Gastroesophageal sphincter (tissue), 4 donors: Measurements from ENCODE around the gene KCNK5. TPM values are rescaled to one million over a fixed set of nuclear protein-coding genes. Genes with fewer than 3 reads are reported as not detected.
A peak's percentile ranks its signal among the peaks of the same experiment; 100 is the strongest.

Experiments used
- ATAC-seq: fragments of 150-250 bp; one replicate; pipeline ENCODE4 v1.9.1; 2016; ENCODE audit warnings: mild to moderate bottlenecking, moderate library complexity
- H3K27ac ChIP-seq, 4 donors: fragments of 200-600 bp; sonication (generic) in 3 of 4; 1 replicate in 3 of 4; 2 replicates in 1 of 4; pipeline ENCODE4 v1.5.1; 2016 to 2019
- H3K27me3 ChIP-seq: fragments of 200-600 bp; sonication (generic); one replicate; pipeline ENCODE4 v1.5.1; 2019
- H3K36me3 ChIP-seq, 2 donors: fragments of 200-600 bp; sonication (generic); one replicate each; pipeline ENCODE4 v1.5.1; 2019; ENCODE audit warnings: control low read depth in 1 of 2
- H3K4me1 ChIP-seq, 3 donors: fragments of 200-600 bp; sonication (generic); 1 replicate in 2 of 3; 2 replicates in 1 of 3; pipeline ENCODE4 v1.5.1; 2016 to 2019; ENCODE audit warnings: control low read depth in 2 of 3
- H3K4me3 ChIP-seq, 2 donors: fragments of 200-600 bp; sonication (generic); one replicate each; pipeline ENCODE4 v1.5.1; 2019; ENCODE audit warnings: mild to moderate bottlenecking in 1 of 2, moderate library complexity in 1 of 2
- H3K9me3 ChIP-seq, 3 donors: fragments of 200-600 bp; sonication (generic); one replicate each; pipeline ENCODE4 v1.5.1; 2017 to 2019; ENCODE audit warnings: control low read depth in 2 of 3
- CTCF ChIP-seq, 4 experiments: fragments of 200-600 bp in 2 of 4; fragments of 450-650 bp in 2 of 4; sonication (generic) in 1 of 4; IDR thresholded peaks; one replicate each; pipeline ENCODE4 v1.5.1; 2017 to 2019; ENCODE audit warnings: antibody characterized with exemption in 4 of 4, mild to moderate bottlenecking in 2 of 4, moderate library complexity in 2 of 4
- EP300 ChIP-seq: sonication (generic); formaldehyde crosslinking; IDR thresholded peaks from one replicate; pipeline ENCODE4 v1.6.1; 2017; ENCODE audit warnings: antibody characterized with exemption, mild to moderate bottlenecking
- POLR2A ChIP-seq, 2 donors: fragments of 450-650 bp; IDR thresholded peaks; one replicate each; pipeline ENCODE4 v1.6.1; 2017; ENCODE audit warnings: antibody characterized with exemption in 2 of 2, mild to moderate bottlenecking in 2 of 2, moderate library complexity in 1 of 2
- POLR2AphosphoS5 ChIP-seq: sonication (generic); formaldehyde crosslinking; IDR thresholded peaks from one replicate; pipeline ENCODE4 v1.6.1; 2017; ENCODE audit warnings: antibody characterized with exemption
- WGBS, 2 donors: methylation state at CpG; one replicate each; pipeline ENCODE4 v1.1.5; 2018; ENCODE audit warnings: low coverage in 1 of 2; 5-methylcytosine and 5-hydroxymethylcytosine counted together
- total RNA-seq, 4 donors: library from RNA; depleted of rRNA; stranded (reverse); fragments of >200 nt; gene quantifications; one replicate each; pipeline ENCODE4 v1.1.0, GENCODE V29; 2016

Gene KCNK5
- total RNA-seq, 4 donors from 2014 or later = 7.3 to 11.5 (median 8.0) TPM

- H3K4me3 ChIP-seq = no peak overlapping the region
- peaks cover 0 to 21% (median 0%) of the 10 kb centered on the region in 3 donors for H3K4me1 ChIP-seq
- no peak for ATAC-seq
- no peaks in the 10 kb centered on the region for H3K36me3 ChIP-seq
- H3K9me3 ChIP-seq = no peaks in the 10 kb centered on the region
- H3K27ac ChIP-seq = no peak overlapping the region
- 20 to 71% methylated on average over 1 to 6 of the region's 8 CpGs for WGBS, 2 donors
- H3K27me3 ChIP-seq = peaks cover 11% of the 10 kb centered on the region
- no peak for TF ChIP-seq EP300
- no peak for TF ChIP-seq POLR2AphosphoS5
- TF ChIP-seq POLR2A (IDR thresholded peaks at IDR 0.05) = no peak
- no peak for TF ChIP-seq CTCF (IDR thresholded peaks at IDR 0.05)
Observed at GRCh38 chr6:39214120-39214813, 15.0 kb downstream of the KCNK5 start.

- Histone ChIP-seq H3K36me3 (no peaks in the 10 kb centered on the region), H3K4me1 (peaks cover 0 to 21% (median 0%) of the 10 kb centered on the region in 3 donors), H3K27ac (no peak overlapping the region), H3K4me3 (no peak overlapping the region), H3K27me3 (peaks cover 11% of the 10 kb centered on the region), H3K9me3 (no peaks in the 10 kb centered on the region)
- TF ChIP-seq EP300 = no peak
- TF ChIP-seq POLR2A (IDR thresholded peaks at IDR 0.05) = no peak
- no peak for TF ChIP-seq CTCF (IDR thresholded peaks at IDR 0.05)
- no peak for TF ChIP-seq POLR2AphosphoS5
- WGBS, 2 donors = 75% methylated on average over 6 to 8 of the region's 8 CpGs
- no peak for ATAC-seq
Observed at GRCh38 chr6:39213195-39213920, 15.9 kb downstream of the KCNK5 start.

GRCh38 chr6:39211183-39211582 is 18.1 kb downstream of the KCNK5 start:
- peaks cover 11% of the 10 kb centered on the region for H3K27me3 ChIP-seq
- no peak overlapping the region for H3K27ac ChIP-seq
- ATAC-seq = peak; percentile 12
- WGBS, 2 donors = 51% methylated on average over 9 of the region's 10 CpGs; no CpG with 5 or more reads in 1 of the 2 donors
- no peaks in the 10 kb centered on the region for H3K9me3 ChIP-seq
- H3K36me3 ChIP-seq = no peaks in the 10 kb centered on the region
- peaks cover 0 to 24% (median 0%) of the 10 kb centered on the region in 3 donors for H3K4me1 ChIP-seq
- TF ChIP-seq POLR2AphosphoS5 (no peak), CTCF (IDR thresholded peaks at IDR 0.05) (no peak), POLR2A (IDR thresholded peaks at IDR 0.05) (no peak), EP300 (no peak)
- no peak overlapping the region for H3K4me3 ChIP-seq

GRCh38 chr6:39210450-39210849 is 18.8 kb downstream of the KCNK5 start:
- TF ChIP-seq POLR2A (IDR thresholded peaks at IDR 0.05) (no peak), CTCF (IDR thresholded peaks at IDR 0.05) (no peak), EP300 (no peak), POLR2AphosphoS5 (no peak)
- Histone ChIP-seq H3K27me3 (peaks cover 11% of the 10 kb centered on the region), H3K27ac (no peak overlapping the region), H3K4me1 (peaks cover 0 to 24% (median 0%) of the 10 kb centered on the region in 3 donors), H3K36me3 (no peaks in the 10 kb centered on the region), H3K4me3 (no peak overlapping the region), H3K9me3 (no peaks in the 10 kb centered on the region)
- ATAC-seq = no peak
- WGBS, 2 donors = no CpG with 5 or more reads among the region's 5 CpGs

GRCh38 chr6:39209911-39210310 is 19.4 kb downstream of the KCNK5 start:
- Histone ChIP-seq H3K27me3 (peaks cover 11% of the 10 kb centered on the region), H3K4me3 (no peak overlapping the region), H3K36me3 (no peaks in the 10 kb centered on the region), H3K27ac (no peak overlapping the region), H3K4me1 (peaks cover 0 to 19% (median 0%) of the 10 kb centered on the region in 3 donors), H3K9me3 (no peaks in the 10 kb centered on the region)
- no peak for ATAC-seq
- WGBS, 2 donors = 45 to 59% methylated on average over 2 to 3 of the region's 6 CpGs
- TF ChIP-seq EP300 = no peak
- TF ChIP-seq POLR2A (IDR thresholded peaks at IDR 0.05) = no peak
- TF ChIP-seq POLR2AphosphoS5 = no peak
- TF ChIP-seq CTCF (IDR thresholded peaks at IDR 0.05) = no peak
